ENCODE data around the gene CLIP2. TPM values are rescaled to one million over a fixed set of nuclear protein-coding genes. Genes with fewer than 3 reads are reported as not detected.
"Not testable (repeated sequence)": the region's sequence is repeated elsewhere in the genome, so short reads cannot be mapped to it uniquely, and the experiment has no call there.

CLIP2 gene
- total and polyA plus RNA-seq, 2 donors: 19.7 to 19.9 TPM

DNA sequence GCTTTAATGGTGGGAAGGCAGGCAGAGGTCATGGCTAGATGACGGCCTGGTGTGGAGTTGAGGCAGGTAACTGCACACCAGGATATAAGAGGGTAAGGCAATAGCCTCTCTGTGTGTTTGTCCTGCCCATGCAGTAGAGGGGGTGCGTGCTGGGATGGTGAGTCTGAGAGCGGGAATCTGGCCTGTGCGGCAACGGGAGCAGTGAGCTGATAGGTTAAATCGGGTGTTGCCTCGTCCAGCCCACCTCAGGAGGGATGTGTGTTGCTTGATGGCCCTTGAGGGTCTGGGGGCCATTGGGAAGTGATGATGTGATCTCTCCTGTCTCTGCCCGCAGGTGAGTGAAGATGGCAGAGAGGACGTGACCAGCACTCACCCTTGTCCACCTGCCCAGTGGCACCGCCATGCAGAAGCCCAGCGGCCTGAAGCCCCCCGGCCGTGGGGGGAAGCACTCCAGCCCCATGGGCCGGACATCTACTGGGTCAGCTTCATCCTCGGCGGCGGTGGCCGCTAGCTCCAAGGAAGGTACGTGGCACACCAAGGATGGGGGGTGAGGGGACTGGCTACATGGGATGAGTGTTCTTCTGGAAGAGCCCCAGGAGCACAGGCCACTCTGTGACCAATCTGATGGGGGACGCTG is 28.1 kb downstream of the CLIP2 start:
- H3K4me1 ChIP-seq (ENCODE audit: insufficient read depth): no peaks in the 10 kb centered on the region
- H3K27ac ChIP-seq (ENCODE audit: low read depth): no peak overlapping the region
- H3K4me3 ChIP-seq (ENCODE audit: low read depth, low read length): no peak overlapping the region
- DNase-seq (ENCODE audit: extremely low spot score): no peak
- 96% methylated on average over 20 of the region's 20 CpGs for WGBS
- peaks cover 4% of the 10 kb centered on the region for H3K36me3 ChIP-seq (ENCODE audit: insufficient read depth)

GRCh38 chr7:74318043-74318442 is 28.8 kb downstream of the CLIP2 start:
- no peak overlapping the region for H3K27ac ChIP-seq (ENCODE audit: low read depth)
- 96% methylated on average over 8 of the region's 8 CpGs for WGBS

DNA sequence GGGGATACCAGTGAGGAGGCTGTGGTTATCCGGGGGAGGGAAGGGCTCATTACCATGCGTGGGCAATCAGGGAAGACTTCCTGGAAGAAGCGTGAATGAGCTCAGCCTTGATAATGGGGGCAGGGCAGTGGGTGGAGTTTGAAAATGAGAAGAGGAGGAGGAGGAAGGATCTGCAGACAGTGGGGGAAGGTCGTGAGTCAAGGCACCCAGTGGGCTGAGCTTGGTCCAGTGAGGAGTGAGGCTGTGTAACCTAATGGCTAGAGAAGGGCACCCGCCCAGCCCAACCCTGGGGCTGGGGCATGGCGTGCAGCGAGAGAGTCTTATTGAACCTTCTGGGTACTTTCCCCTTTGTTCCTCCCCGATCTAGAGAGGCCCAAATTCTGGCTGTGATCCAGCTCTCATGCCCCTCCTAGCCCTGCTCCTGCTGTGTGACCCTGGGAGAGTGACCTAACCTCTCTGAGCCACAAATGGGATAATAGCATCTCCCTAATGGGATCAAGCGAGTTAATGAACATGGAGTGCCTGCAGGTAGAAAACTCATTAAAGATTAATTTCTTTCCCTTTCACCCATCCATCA is 31.5 kb downstream of the CLIP2 start:
- H3K36me3 ChIP-seq (ENCODE audit: insufficient read depth): peaks cover 4% of the 10 kb centered on the region
- DNase-seq (ENCODE audit: extremely low spot score): no peak
- no peak overlapping the region for H3K27ac ChIP-seq (ENCODE audit: low read depth)
- 73% methylated on average over 9 of the region's 9 CpGs for WGBS
- no peak overlapping the region for H3K4me3 ChIP-seq (ENCODE audit: low read depth, low read length)
- H3K4me1 ChIP-seq (ENCODE audit: insufficient read depth): no peaks in the 10 kb centered on the region

More at GRCh38 chr7:74318043-74318442, 28.8 kb downstream of the CLIP2 start:
- no peak for DNase-seq (ENCODE audit: extremely low spot score)
- H3K36me3 ChIP-seq (ENCODE audit: insufficient read depth): peaks cover 4% of the 10 kb centered on the region
- H3K4me1 ChIP-seq (ENCODE audit: insufficient read depth): no peaks in the 10 kb centered on the region
- H3K4me3 ChIP-seq (ENCODE audit: low read depth, low read length): no peak overlapping the region

GRCh38 chr7:74322892-74323291 is 33.7 kb downstream of the CLIP2 start:
- H3K36me3 ChIP-seq (ENCODE audit: insufficient read depth); H3K4me1 ChIP-seq (ENCODE audit: insufficient read depth); H3K27ac ChIP-seq (ENCODE audit: low read depth); H3K4me3 ChIP-seq (ENCODE audit: low read depth, low read length); DNase-seq (ENCODE audit: extremely low spot score): not testable (repeated sequence)
- WGBS: 94% methylated on average over 9 of the region's 9 CpGs

GRCh38 chr7:74324531-74325209 is 35.5 kb downstream of the CLIP2 start:
- H3K36me3 ChIP-seq (ENCODE audit: insufficient read depth): no peaks in the 10 kb centered on the region
- no peak overlapping the region for H3K27ac ChIP-seq (ENCODE audit: low read depth)
- no peaks in the 10 kb centered on the region for H3K4me1 ChIP-seq (ENCODE audit: insufficient read depth)
- 38% methylated on average over 12 of the region's 12 CpGs for WGBS
- H3K4me3 ChIP-seq (ENCODE audit: low read depth, low read length): no peak overlapping the region
- no peak for DNase-seq (ENCODE audit: extremely low spot score)

DNA sequence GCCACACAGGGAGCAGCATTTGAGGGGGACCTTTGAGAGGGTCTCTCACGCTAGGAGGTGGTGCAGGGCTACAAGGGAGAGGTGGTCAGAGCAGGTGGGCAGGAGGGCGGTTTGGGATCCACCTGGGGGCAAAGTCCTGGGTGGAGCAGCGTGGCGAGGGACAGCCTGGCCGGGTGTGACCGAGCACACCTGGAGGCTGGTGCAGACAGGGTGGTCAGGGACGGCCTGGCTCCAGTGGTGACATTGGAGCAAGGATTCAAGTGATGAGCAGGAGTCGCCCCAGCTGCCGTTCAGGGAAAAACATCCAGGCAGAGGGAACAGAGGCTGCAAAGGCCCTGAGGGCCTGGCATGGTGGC is 36.0 kb downstream of the CLIP2 start:
- 89% methylated on average over 9 of the region's 9 CpGs for WGBS
- no peak for DNase-seq (ENCODE audit: extremely low spot score)
- Histone ChIP-seq H3K4me3 (ENCODE audit: low read depth, low read length) (no peak overlapping the region), H3K27ac (ENCODE audit: low read depth) (no peak overlapping the region), H3K4me1 (ENCODE audit: insufficient read depth) (no peaks in the 10 kb centered on the region), H3K36me3 (ENCODE audit: insufficient read depth) (no peaks in the 10 kb centered on the region)

GRCh38 chr7:74329225-74329624 is 40.0 kb downstream of the CLIP2 start:
- WGBS: 92% methylated on average over 7 of the region's 7 CpGs
- H3K27ac ChIP-seq (ENCODE audit: low read depth): no peak overlapping the region
- no peak overlapping the region for H3K4me3 ChIP-seq (ENCODE audit: low read depth, low read length)
- DNase-seq (ENCODE audit: extremely low spot score): no peak
- H3K4me1 ChIP-seq (ENCODE audit: insufficient read depth): no peaks in the 10 kb centered on the region
- H3K36me3 ChIP-seq (ENCODE audit: insufficient read depth): no peaks in the 10 kb centered on the region

DNA sequence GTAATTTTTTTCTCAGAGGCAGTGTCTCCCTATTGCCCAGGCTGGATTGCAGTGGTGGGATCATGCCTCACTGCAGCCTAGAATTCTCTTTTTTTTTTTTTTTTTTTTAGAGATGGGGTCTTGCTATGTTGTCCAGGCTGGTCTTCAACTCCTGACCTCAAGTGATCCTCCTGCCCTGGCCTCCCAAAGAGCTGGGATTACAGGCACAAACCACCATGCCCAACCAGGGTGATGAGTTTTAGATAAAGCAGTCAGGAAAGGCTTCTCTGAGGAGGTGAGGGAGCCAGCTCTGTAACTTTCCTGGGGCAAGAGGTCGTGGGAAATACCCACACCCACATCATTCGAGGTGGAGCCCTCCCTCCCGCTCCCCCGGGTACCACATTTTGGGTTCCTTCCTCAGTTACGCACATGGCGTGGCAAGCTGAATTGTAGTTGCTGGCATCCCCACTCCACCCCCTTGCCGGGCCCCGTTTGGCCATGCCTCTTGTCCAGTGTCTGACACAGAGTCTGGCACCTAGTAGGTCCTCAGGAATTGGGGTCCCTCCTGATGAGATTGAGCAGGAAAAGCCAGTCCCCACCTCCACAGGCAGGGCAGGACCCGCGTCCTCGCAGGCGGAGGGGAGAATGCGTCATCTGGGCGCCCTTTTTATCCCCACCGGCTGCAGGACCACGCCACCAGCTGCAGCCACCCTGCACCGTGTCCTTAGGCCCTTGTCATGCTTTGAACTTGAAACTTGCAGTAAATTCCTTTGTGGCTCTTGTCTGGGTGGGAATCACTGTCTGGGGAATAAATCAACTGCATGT is 43.4 kb downstream of the CLIP2 start:
- no peak overlapping the region for H3K27ac ChIP-seq (ENCODE audit: low read depth)
- H3K36me3 ChIP-seq (ENCODE audit: insufficient read depth): no peaks in the 10 kb centered on the region
- no peak for DNase-seq (ENCODE audit: extremely low spot score)
- no peaks in the 10 kb centered on the region for H3K4me1 ChIP-seq (ENCODE audit: insufficient read depth)
- no peak overlapping the region for H3K4me3 ChIP-seq (ENCODE audit: low read depth, low read length)
- WGBS: 91% methylated on average over 17 of the region's 17 CpGs

- DNase-seq (ENCODE audit: extremely low spot score): no peak
- 80% methylated on average over 11 of the region's 11 CpGs for WGBS
- no peak overlapping the region for H3K27ac ChIP-seq (ENCODE audit: low read depth)
Observed at GRCh38 chr7:74334030-74334429, 44.8 kb downstream of the CLIP2 start.

GRCh38 chr7:74337926-74338325 is 48.7 kb downstream of the CLIP2 start:
- no peaks in the 10 kb centered on the region for H3K36me3 ChIP-seq (ENCODE audit: insufficient read depth)
- 87% methylated on average over 9 of the region's 9 CpGs for WGBS
- no peak overlapping the region for H3K4me3 ChIP-seq (ENCODE audit: low read depth, low read length)
- H3K27ac ChIP-seq (ENCODE audit: low read depth): no peak overlapping the region
- DNase-seq (ENCODE audit: extremely low spot score): no peak
- no peaks in the 10 kb centered on the region for H3K4me1 ChIP-seq (ENCODE audit: insufficient read depth)

More at GRCh38 chr7:74334030-74334429, 44.8 kb downstream of the CLIP2 start:
- Histone ChIP-seq H3K4me3 (ENCODE audit: low read depth, low read length) (no peak overlapping the region), H3K4me1 (ENCODE audit: insufficient read depth) (no peaks in the 10 kb centered on the region), H3K36me3 (ENCODE audit: insufficient read depth) (no peaks in the 10 kb centered on the region)

GRCh38 chr7:74338366-74339108 is 49.3 kb downstream of the CLIP2 start:
- Histone ChIP-seq H3K27ac (ENCODE audit: low read depth) (no peak overlapping the region), H3K36me3 (ENCODE audit: insufficient read depth) (no peaks in the 10 kb centered on the region), H3K4me3 (ENCODE audit: low read depth, low read length) (no peak overlapping the region), H3K4me1 (ENCODE audit: insufficient read depth) (no peaks in the 10 kb centered on the region)
- no peak for DNase-seq (ENCODE audit: extremely low spot score)
- 96% methylated on average over 52 of the region's 52 CpGs for WGBS

GRCh38 chr7:74339648-74340047 is 50.4 kb downstream of the CLIP2 start:
- not testable (repeated sequence) for H3K36me3 ChIP-seq (ENCODE audit: insufficient read depth); H3K27ac ChIP-seq (ENCODE audit: low read depth); DNase-seq (ENCODE audit: extremely low spot score); H3K4me1 ChIP-seq (ENCODE audit: insufficient read depth); H3K4me3 ChIP-seq (ENCODE audit: low read depth, low read length)
- 95% methylated on average over 2 of the region's 2 CpGs for WGBS

Data from urinary bladder (tissue), 4 donors.